IPS-20b (cell line): ENCODE results near the gene LRP1.

ENCODE experiments used
- H3K27ac ChIP-seq: one replicate; pipeline ENCODE4 v1.5.1; 2013; ENCODE audit warnings: low read length
- H3K27me3 ChIP-seq: 2 replicates; pipeline ENCODE4 v1.6.1; 2013; ENCODE audit warnings: mild to moderate bottlenecking, low read length, inconsistent platforms; ENCODE audit not compliant: insufficient read depth
- H3K36me3 ChIP-seq: 2 replicates; pipeline ENCODE4 v1.6.1; 2013; ENCODE audit warnings: low read depth, mild to moderate bottlenecking, inconsistent platforms, low read length, moderate library complexity; ENCODE audit not compliant: insufficient read depth
- H3K4me1 ChIP-seq: 2 replicates; pipeline ENCODE4 v1.6.1; 2013; ENCODE audit warnings: mild to moderate bottlenecking, control low read depth, inconsistent platforms, low read length, moderate library complexity; ENCODE audit not compliant: insufficient read depth
- H3K4me3 ChIP-seq: 2 replicates; pipeline ENCODE4 v1.5.1; 2013; ENCODE audit warnings: mild to moderate bottlenecking, low read length, inconsistent platforms
- H3K9ac ChIP-seq: 2 replicates; pipeline ENCODE4 v1.6.1; 2013; ENCODE audit warnings: low read depth, mild to moderate bottlenecking, inconsistent platforms, low read length, moderate library complexity
- H3K9me3 ChIP-seq: 2 replicates; pipeline ENCODE4 v1.6.1; 2013; ENCODE audit warnings: mild to moderate bottlenecking, low read depth, low read length, inconsistent platforms; ENCODE audit not compliant: insufficient read depth

The LRP1 gene

DNA sequence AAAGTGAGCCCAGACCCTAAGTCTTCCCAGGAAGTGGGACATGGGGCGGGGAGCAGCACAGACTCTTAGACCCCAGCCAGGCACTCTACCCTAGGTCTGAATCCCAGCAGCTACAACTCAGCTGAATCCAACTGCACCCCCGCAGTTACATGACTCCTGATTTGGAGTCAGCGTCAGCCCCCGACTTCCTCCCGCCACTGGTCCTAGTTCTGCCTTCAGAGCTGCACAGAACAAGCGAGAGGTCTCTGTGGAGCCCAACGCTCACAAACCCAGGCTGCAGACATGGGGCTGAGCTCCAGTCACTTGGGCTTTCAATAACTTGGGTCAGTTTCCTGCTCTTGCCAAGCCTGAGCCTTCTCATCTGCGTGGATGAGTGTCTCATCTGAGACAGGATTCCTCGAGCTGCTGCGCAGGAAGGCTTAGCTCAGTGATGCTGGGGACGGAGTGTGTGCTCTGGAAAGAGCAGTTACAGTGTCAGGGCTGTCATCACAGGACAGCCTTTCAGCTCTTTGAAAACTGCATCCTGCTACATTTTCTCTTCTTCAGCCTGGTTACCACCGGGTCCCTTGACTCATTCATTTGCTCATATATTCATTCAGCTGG lies 57.7 kb downstream of the LRP1 start:
- H3K27me3 ChIP-seq = no peaks in the 10 kb centered on the region
- H3K9me3 ChIP-seq = no peaks in the 10 kb centered on the region
- no peak overlapping the region for H3K27ac ChIP-seq
- H3K4me3 ChIP-seq = no peak overlapping the region
- peaks cover 88% of the 10 kb centered on the region for H3K36me3 ChIP-seq
- no peaks in the 10 kb centered on the region for H3K4me1 ChIP-seq
- no peak overlapping the region for H3K9ac ChIP-seq

DNA sequence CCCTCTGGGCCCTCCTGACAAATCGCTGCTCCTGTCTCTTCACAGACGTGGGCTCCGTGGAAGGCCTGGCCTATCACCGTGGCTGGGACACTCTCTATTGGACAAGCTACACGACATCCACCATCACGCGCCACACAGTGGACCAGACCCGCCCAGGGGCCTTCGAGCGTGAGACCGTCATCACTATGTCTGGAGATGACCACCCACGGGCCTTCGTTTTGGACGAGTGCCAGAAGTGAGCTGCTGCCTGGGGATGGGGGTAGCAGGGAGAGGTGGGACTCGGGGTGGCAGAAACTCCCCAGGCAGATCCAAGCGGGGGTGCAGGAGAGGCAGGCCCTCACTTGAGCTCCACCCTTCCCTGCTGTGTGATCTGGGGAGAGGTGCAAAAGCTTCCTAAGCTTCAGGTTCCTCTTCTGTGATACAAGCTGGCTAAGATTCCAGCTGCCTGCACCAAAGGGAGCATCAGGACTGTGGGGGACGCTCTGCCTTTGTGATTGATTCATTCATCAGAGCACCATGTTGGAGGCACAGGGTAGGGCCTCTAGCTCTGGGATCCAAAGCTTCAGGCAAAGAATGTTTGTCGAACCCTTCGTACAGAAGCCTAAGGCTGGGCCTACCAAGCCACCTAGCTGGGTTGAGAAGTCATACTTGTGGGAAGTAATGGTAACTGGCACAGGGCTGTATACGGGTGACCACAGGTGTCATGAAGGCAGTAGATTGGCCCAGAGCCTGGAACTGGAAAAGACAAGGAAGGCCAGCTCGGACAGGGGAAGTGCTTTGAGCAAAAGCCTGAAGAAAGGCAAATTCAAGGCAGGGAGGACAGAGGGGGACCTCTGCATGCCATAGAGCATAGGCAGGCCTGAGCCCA lies 59.2 kb downstream of the LRP1 start:
- H3K4me3 ChIP-seq = no peak overlapping the region
- H3K4me1 ChIP-seq = no peaks in the 10 kb centered on the region
- no peaks in the 10 kb centered on the region for H3K27me3 ChIP-seq
- H3K9ac ChIP-seq = no peak overlapping the region
- H3K27ac ChIP-seq = no peak overlapping the region
- H3K9me3 ChIP-seq = no peaks in the 10 kb centered on the region
- peaks cover 92% of the 10 kb centered on the region for H3K36me3 ChIP-seq

DNA sequence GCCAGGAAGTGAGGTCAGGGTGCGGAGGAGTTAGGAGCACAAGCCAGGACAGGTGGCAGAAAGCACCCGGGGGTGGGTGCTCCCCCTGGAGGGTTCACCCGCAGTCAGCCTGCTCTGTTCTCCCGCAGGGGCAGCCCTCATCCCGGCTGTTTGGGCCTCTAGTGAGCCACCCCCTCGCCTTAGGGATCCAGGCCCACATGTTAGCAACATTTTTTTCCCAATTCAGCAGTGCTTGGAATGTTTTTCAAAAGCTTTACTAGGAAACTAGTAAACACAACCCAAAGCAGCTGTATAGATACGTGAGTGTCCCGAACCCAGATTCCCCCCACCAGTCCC lies 59.8 kb downstream of the LRP1 start:
- peaks cover 98% of the 10 kb centered on the region for H3K36me3 ChIP-seq

DNA sequence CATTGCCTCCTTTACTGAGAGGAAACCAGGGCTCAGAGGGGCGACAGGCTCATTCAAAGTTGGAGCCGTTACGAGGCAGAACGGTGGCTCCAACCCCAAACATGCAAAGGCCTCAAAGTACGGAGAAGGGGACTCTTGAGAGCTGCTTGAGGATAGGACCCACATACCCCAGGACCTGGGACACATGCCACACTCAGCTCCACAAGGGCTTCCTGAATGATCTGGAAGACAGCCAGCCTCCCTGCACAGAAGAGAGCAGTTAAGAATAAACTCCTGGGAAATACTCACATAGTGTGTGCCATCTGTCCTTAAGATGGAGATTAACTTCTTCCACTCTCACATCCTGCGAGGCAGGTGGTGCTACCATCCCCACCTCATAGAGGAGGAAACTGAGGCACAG lies 61.8 kb downstream of the LRP1 start:
- H3K27ac ChIP-seq = no peak overlapping the region
- H3K9me3 ChIP-seq = no peaks in the 10 kb centered on the region
- H3K4me3 ChIP-seq = no peak overlapping the region
- no peaks in the 10 kb centered on the region for H3K27me3 ChIP-seq
- no peak overlapping the region for H3K9ac ChIP-seq
- no peaks in the 10 kb centered on the region for H3K4me1 ChIP-seq
- H3K36me3 ChIP-seq = peaks cover 98% of the 10 kb centered on the region

More for the DNA sequence above, 59.8 kb downstream of the LRP1 start:
- Histone ChIP-seq H3K9ac (no peak overlapping the region), H3K27me3 (no peaks in the 10 kb centered on the region), H3K4me3 (no peak overlapping the region), H3K27ac (no peak overlapping the region), H3K9me3 (no peaks in the 10 kb centered on the region), H3K4me1 (no peaks in the 10 kb centered on the region)

DNA sequence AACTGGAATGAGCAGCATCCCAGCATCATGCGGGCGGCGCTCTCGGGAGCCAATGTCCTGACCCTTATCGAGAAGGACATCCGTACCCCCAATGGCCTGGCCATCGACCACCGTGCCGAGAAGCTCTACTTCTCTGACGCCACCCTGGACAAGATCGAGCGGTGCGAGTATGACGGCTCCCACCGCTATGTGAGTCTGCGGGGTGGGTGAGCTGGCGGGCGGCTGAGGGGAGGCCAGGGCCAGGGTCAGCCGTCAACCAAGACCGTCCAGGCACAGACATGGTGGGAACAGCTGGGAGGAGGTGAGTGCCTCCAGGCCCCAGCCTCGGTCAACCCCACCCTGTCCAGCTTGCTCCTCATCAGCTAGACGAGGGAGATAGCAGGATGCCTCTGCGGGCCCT lies 62.5 kb downstream of the LRP1 start:
- Histone ChIP-seq H3K4me3 (no peak overlapping the region), H3K4me1 (no peaks in the 10 kb centered on the region), H3K9me3 (no peaks in the 10 kb centered on the region), H3K9ac (no peak overlapping the region), H3K27me3 (no peaks in the 10 kb centered on the region), H3K36me3 (peaks cover 98% of the 10 kb centered on the region), H3K27ac (no peak overlapping the region)

DNA sequence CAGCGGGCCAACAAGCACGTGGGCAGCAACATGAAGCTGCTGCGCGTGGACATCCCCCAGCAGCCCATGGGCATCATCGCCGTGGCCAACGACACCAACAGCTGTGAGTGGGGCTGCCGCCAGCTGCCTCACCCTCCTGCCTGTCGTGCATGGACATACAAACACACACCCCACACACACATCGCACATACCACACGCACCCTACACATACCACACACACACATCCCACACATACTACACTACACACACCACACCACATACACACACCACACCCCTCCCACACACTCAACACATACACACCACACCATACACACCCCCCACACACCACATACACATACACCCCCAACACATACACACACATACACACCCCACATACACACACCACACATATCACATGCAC lies 63.1 kb downstream of the LRP1 start:
- H3K9ac ChIP-seq = no peak overlapping the region
- no peak overlapping the region for H3K27ac ChIP-seq
- H3K27me3 ChIP-seq = no peaks in the 10 kb centered on the region
- no peak overlapping the region for H3K4me3 ChIP-seq
- H3K9me3 ChIP-seq = no peaks in the 10 kb centered on the region
- peaks cover 98% of the 10 kb centered on the region for H3K36me3 ChIP-seq
- H3K4me1 ChIP-seq = no peaks in the 10 kb centered on the region

DNA sequence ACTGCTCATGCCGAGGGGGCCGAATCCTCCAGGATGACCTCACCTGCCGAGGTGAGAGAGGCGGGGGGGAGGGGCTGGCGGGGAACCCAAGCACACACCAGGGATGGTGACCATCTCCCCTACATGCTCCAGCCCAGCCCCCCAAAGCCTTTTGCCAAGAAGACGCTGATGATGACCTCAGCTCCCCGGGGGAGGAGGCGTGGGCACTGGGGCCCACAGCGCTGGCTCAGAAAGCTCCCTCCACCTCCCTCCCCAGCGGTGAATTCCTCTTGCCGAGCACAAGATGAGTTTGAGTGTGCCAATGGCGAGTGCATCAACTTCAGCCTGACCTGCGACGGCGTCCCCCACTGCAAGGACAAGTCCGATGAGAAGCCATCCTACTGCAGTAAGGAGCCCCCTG lies 64.6 kb downstream of the LRP1 start:
- Histone ChIP-seq H3K36me3 (peaks cover 98% of the 10 kb centered on the region), H3K4me1 (no peaks in the 10 kb centered on the region), H3K9ac (no peak overlapping the region), H3K27me3 (no peaks in the 10 kb centered on the region), H3K27ac (no peak overlapping the region), H3K4me3 (no peak overlapping the region), H3K9me3 (no peaks in the 10 kb centered on the region)

DNA sequence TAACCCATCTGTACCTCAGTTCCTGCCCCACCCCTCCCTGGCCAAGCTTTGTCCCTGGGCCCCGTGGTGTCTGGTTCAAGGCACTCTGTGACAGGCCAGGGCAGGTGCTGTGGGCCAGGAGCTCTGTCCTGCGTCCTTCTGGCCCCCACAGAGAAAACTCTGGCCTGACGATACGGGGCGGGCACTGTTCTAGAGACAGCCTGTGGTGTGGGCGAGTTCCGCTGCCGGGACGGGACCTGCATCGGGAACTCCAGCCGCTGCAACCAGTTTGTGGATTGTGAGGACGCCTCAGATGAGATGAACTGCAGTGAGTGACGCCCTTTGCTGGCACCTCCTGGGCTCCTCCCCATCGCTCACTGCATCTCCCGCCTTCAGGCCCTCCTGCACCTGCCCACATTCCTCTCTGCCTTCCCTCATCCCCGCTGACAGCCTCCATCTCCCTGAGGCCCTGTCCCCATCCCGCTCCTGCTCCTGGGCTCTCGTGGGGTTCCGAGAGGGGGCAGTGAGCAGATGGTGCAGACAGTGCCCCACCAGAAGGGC lies 65.5 kb downstream of the LRP1 start:
- H3K36me3 ChIP-seq = peaks cover 98% of the 10 kb centered on the region
- H3K4me3 ChIP-seq = no peak overlapping the region
- H3K9me3 ChIP-seq = no peaks in the 10 kb centered on the region
- H3K9ac ChIP-seq = no peak overlapping the region
- H3K27me3 ChIP-seq = no peaks in the 10 kb centered on the region
- H3K4me1 ChIP-seq = no peaks in the 10 kb centered on the region
- no peak overlapping the region for H3K27ac ChIP-seq

DNA sequence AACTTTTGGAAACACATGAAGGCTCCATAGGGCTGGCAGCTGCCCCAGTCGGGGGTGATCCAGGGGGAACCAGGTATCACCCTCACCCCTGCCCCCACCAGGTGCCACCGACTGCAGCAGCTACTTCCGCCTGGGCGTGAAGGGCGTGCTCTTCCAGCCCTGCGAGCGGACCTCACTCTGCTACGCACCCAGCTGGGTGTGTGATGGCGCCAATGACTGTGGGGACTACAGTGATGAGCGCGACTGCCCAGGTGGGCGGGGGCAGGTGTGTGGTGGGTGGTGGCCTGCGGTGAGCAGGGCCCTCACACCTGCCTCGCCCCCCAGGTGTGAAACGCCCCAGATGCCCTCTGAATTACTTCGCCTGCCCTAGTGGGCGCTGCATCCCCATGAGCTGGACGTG lies 66.0 kb downstream of the LRP1 start:
- H3K4me1 ChIP-seq = no peaks in the 10 kb centered on the region
- no peak overlapping the region for H3K4me3 ChIP-seq
- H3K9me3 ChIP-seq = no peaks in the 10 kb centered on the region
- peaks cover 98% of the 10 kb centered on the region for H3K36me3 ChIP-seq
- H3K27me3 ChIP-seq = no peaks in the 10 kb centered on the region
- H3K27ac ChIP-seq = no peak overlapping the region
- H3K9ac ChIP-seq = no peak overlapping the region

DNA sequence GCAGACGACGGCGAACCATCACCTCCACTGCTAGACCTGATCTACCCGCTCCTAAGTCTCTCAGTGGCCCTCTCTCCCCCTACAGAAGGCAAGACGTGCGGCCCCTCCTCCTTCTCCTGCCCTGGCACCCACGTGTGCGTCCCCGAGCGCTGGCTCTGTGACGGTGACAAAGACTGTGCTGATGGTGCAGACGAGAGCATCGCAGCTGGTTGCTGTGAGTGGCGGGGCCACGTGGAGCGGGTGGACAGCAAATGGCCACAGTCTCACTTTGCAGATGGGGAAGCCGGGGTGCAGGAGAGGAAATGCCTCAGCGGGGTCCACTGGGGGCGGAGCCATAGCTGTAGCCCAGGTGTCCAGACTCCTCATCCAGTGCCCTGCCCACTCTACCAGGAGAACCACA lies 66.9 kb downstream of the LRP1 start:
- Histone ChIP-seq H3K27me3 (no peaks in the 10 kb centered on the region), H3K36me3 (peaks cover 100% of the 10 kb centered on the region), H3K9me3 (no peaks in the 10 kb centered on the region), H3K27ac (no peak overlapping the region), H3K9ac (no peak overlapping the region), H3K4me1 (no peaks in the 10 kb centered on the region), H3K4me3 (no peak overlapping the region)

DNA sequence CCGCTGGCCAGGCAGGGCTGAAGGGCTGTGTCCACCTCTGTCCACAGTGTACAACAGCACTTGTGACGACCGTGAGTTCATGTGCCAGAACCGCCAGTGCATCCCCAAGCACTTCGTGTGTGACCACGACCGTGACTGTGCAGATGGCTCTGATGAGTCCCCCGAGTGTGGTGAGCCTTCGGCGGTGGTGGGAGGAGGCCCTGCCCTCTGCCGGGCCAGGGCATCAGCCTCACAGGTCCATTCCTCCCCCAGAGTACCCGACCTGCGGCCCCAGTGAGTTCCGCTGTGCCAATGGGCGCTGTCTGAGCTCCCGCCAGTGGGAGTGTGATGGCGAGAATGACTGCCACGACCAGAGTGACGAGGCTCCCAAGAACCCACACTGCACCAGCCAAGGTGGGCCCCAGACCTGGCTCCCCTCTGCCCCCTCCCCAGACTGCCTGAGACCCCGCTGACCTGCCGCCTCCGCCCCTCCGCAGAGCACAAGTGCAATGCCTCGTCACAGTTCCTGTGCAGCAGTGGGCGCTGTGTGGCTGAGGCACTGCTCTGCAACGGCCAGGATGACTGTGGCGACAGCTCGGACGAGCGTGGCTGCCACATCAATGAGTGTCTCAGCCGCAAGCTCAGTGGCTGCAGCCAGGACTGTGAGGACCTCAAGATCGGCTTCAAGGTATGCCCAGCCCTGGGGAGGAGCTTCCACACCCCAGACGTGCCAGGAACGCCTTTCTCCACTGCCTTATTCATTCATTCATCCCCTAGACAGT lies 67.5 kb downstream of the LRP1 start:
- no peak overlapping the region for H3K27ac ChIP-seq
- no peaks in the 10 kb centered on the region for H3K4me1 ChIP-seq
- H3K36me3 ChIP-seq = peaks cover 97% of the 10 kb centered on the region
- H3K9ac ChIP-seq = no peak overlapping the region
- H3K9me3 ChIP-seq = no peaks in the 10 kb centered on the region
- H3K4me3 ChIP-seq = no peak overlapping the region
- no peaks in the 10 kb centered on the region for H3K27me3 ChIP-seq
